ENCODE results near the gene NFAT5. TPM values are rescaled to one million over a fixed set of nuclear protein-coding genes. Genes with fewer than 3 reads are reported as not detected.

The NFAT5 gene
- total and polyA plus RNA-seq, 2 donors (not counting 3 experiments of a cell fraction or from before 2014, with no cell fraction given), result 17.2 to 49.5 TPM

- H3K4me2 ChIP-seq (ENCODE audit: insufficient read depth, low read length), result no peak overlapping the region
- no TSS peak for BruUV-seq (replicated peaks)
- intact Hi-C loops (cut with micrococcal nuclease), result no loop called here
- H3K4me1 ChIP-seq (ENCODE audit: control insufficient read depth, extremely low read depth, insufficient read depth, low read length), result no peaks in the 10 kb centered on the region
- no peak for TF ChIP-seq EZH2 (IDR thresholded peaks at IDR 0.05; ENCODE audit: borderline replicate concordance, low read depth, low read length, severe bottlenecking)
- no peak for TF ChIP-seq POLR2AphosphoS5 (IDR thresholded peaks at IDR 0.05; ENCODE audit: insufficient read depth, low read depth, low read length)
- no peak for TF ChIP-seq POLR2A (IDR thresholded peaks at IDR 0.05; ENCODE audit: low read depth, low read length)
- TF ChIP-seq MAX (IDR thresholded peaks at IDR 0.05; ENCODE audit: insufficient read depth, insufficient read length), result no peak
- TF ChIP-seq CTCF (IDR thresholded peaks at IDR 0.05; ENCODE audit: extremely low read depth in 1 of 2, insufficient read depth in 1 of 2, low read depth in 1 of 2, low read length in 2 of 2), result no peak
- TF ChIP-seq MYC (IDR thresholded peaks at IDR 0.05; ENCODE audit: low read depth, low read length), result no peak
- no peak for TF ChIP-seq FOS (IDR thresholded peaks at IDR 0.05; ENCODE audit: borderline replicate concordance, insufficient read depth, low read length)
- TF ChIP-seq JUN (IDR thresholded peaks at IDR 0.05; ENCODE audit: borderline replicate concordance, insufficient read depth, insufficient read length, low read depth), result no peak
- TF ChIP-seq GATA2 (IDR thresholded peaks at IDR 0.05; ENCODE audit: insufficient read depth, insufficient read length, low read depth, low read length), result no peak
- H3K9ac ChIP-seq (replicated peaks; ENCODE audit: extremely low read depth, insufficient read depth, low read length), result no peak overlapping the region
- H3K27me3 ChIP-seq (ENCODE audit: control insufficient read depth in 2 of 2, insufficient read depth in 2 of 2, low read length in 2 of 2), result no peaks in the 10 kb centered on the region
- DNase-seq (ENCODE audit: low read depth, low spot score) (no peak), FAIRE-seq (no peak)
- H3K4me3 ChIP-seq (replicated peaks in 1 of 3; ENCODE audit: insufficient read depth in 1 of 3, low read depth in 1 of 3, low read length in 3 of 3), result no peak overlapping the region
- H3K9me3 ChIP-seq (replicated peaks; ENCODE audit: control insufficient read depth, insufficient read depth, low read length), result no peaks in the 10 kb centered on the region
- peaks cover 9% of the 10 kb centered on the region for H3K79me2 ChIP-seq (ENCODE audit: control insufficient read depth, insufficient read depth, low read length)
- CTCF ChIA-PET, result interaction anchor here (0.7 to 1.3 kb wide), 2 partner anchors 11 to 251 kb away, joined by 3 to 4 read pairs; no protein-coding TSS in a partner anchor
- peaks cover 12 to 16% of the 10 kb centered on the region in 2 experiments for H3K36me3 ChIP-seq (ENCODE audit: control insufficient read depth in 2 of 2, extremely low read depth in 1 of 2, insufficient read depth in 2 of 2, low read length in 2 of 2)
- peaks cover 2% of the 10 kb centered on the region for H4K20me1 ChIP-seq (replicated peaks; ENCODE audit: control insufficient read depth, extremely low read depth, insufficient read depth, low read length)
- dilution Hi-C loops (cut with MboI; ENCODE audit: extremely low pct_ligation_motif_present, low sequenced_read_pairs), result no loop called here
- no peaks in the 10 kb centered on the region for H3K9me1 ChIP-seq (replicated peaks; ENCODE audit: control insufficient read depth, extremely low read depth, insufficient read depth, low read length)
- POLR2A ChIA-PET, result no interaction called here
- H3K27ac ChIP-seq (ENCODE audit: insufficient read depth, low read depth, low read length), result no peak overlapping the region
- no peak overlapping the region for H2AFZ ChIP-seq (ENCODE audit: low read depth, low read length)
Measured at GRCh38 chr16:69647020-69647419, 81.3 kb downstream of the NFAT5 start.

Data from endothelial cell of umbilical vein (primary cell).